ENCODE measurements around the gene MOSMO.
"Not testable (repeated sequence)": the region's sequence is repeated elsewhere in the genome, so short reads cannot be mapped to it uniquely, and the experiment has no call there.

The MOSMO gene

GRCh38 chr16:22007509-22008214, at the start of gene MOSMO:
Gene MOSMO (plus strand): TSS chr16:22008111. CDS start chr16:22008302, 191 bp downstream.
- DNase-seq: no peak

GRCh38 chr16:21959050-21959449, 48.9 kb upstream of the MOSMO start:
- no peak for DNase-seq

- no peak for DNase-seq
Observed at GRCh38 chr16:21962475-21962874, 45.4 kb upstream of the MOSMO start.

GRCh38 chr16:21963887-21964286, 44.0 kb upstream of the MOSMO start:
- DNase-seq: no peak

GRCh38 chr16:21964353-21964752, 43.6 kb upstream of the MOSMO start:
- DNase-seq: no peak

- DNase-seq: no peak
Observed at GRCh38 chr16:21971856-21972255, 36.1 kb upstream of the MOSMO start.

- no peak for DNase-seq
Observed at GRCh38 chr16:21973945-21974344, 34.0 kb upstream of the MOSMO start.

GRCh38 chr16:21980032-21980431, 27.9 kb upstream of the MOSMO start:
- DNase-seq: no peak

- no peak for DNase-seq
Observed at GRCh38 chr16:21982108-21982507, 25.8 kb upstream of the MOSMO start.

- no peak for DNase-seq
Observed at GRCh38 chr16:21984062-21984461, 23.8 kb upstream of the MOSMO start.

- no peak for DNase-seq
Observed at GRCh38 chr16:21985524-21985923, 22.4 kb upstream of the MOSMO start.

- DNase-seq: no peak
Observed at GRCh38 chr16:21986692-21987246, 21.1 kb upstream of the MOSMO start.

GRCh38 chr16:21987498-21987897, 20.4 kb upstream of the MOSMO start:
- no peak for DNase-seq

GRCh38 chr16:21989133-21989532, 18.8 kb upstream of the MOSMO start:
- no peak for DNase-seq

GRCh38 chr16:21989751-21990150, 18.2 kb upstream of the MOSMO start:
- no peak for DNase-seq

- DNase-seq: no peak
Observed at GRCh38 chr16:21990381-21990944, 17.4 kb upstream of the MOSMO start.

- DNase-seq: no peak
Observed at GRCh38 chr16:21991621-21992020, 16.3 kb upstream of the MOSMO start.

GRCh38 chr16:21994856-21995465, 12.9 kb upstream of the MOSMO start:
- no peak for DNase-seq

- no peak for DNase-seq
Observed at GRCh38 chr16:21996923-21997696, 10.8 kb upstream of the MOSMO start.

- no peak for DNase-seq
Observed at GRCh38 chr16:21997697-21998480, 10.0 kb upstream of the MOSMO start.

GRCh38 chr16:22001591-22001990, 6.3 kb upstream of the MOSMO start:
- no peak for DNase-seq

- DNase-seq: not testable (repeated sequence)
Observed at GRCh38 chr16:22002047-22002446, 5.9 kb upstream of the MOSMO start.

GRCh38 chr16:22003195-22003594, 4.7 kb upstream of the MOSMO start:
- no peak for DNase-seq

Measured in GF-D8 (cell line).